Measurements from ENCODE around the gene NPR3.

DNA sequence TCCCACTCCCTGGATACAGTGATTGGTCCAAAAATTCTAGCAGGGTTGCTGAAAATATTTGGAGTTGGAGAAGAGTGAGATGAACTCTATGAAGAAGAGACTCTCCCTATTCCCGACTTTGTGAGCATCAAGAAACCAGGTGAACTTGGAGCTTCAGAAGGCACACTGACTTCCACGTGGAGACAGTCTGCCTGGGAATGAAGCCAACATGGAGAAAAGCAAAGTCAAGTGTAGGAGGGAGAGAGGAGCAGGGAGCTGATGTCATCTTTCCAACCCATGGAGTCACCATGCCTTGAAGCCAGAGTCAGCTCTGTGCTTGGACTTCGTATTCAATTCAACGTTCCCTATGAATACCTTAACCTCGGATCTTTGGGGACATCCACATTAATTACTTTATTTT, 125.1 kb downstream of the NPR3 start:
- no peak for TF ChIP-seq EZH2 (IDR thresholded peaks at IDR 0.05)
- TF ChIP-seq POLR2AphosphoS5 (IDR thresholded peaks at IDR 0.05; ENCODE audit: borderline replicate concordance, low read depth, low read length) = no peak

Data from SK-N-MC (cell line).